H4 (cell line): ENCODE measurements around the gene ATP2B3. TPM values are rescaled to one million over a fixed set of nuclear protein-coding genes. Genes with fewer than 3 reads are reported as not detected.

Experiments used
- DNase-seq: peaks from one replicate; pipeline ENCODE4 v3.0.0-alpha.2; 2015; ENCODE audit warnings: low spot score
- total RNA-seq: library from RNA; depleted of rRNA; stranded (reverse); fragments of >200 nt; shearing (Covaris generic); gene quantifications from 2 replicates; pipeline ENCODE4 v1.2.3, GENCODE V29; 2014

The ATP2B3 gene
- total RNA-seq, 1 experiment from 2014 or later = not detected

- no peak for DNase-seq
Observed at GRCh38 chrX:153611298-153612095, 94.1 kb downstream of the ATP2B3 start.

- DNase-seq = no peak
Observed at GRCh38 chrX:153612413-153612812, 95.0 kb downstream of the ATP2B3 start.

- no peak for DNase-seq
Observed at GRCh38 chrX:153614818-153615217, 97.4 kb downstream of the ATP2B3 start.

- DNase-seq = no peak
Observed at GRCh38 chrX:153620576-153620975, 103.1 kb downstream of the ATP2B3 start.

GRCh38 chrX:153621949-153622598 is 104.6 kb downstream of the ATP2B3 start:
- DNase-seq = no peak

GRCh38 chrX:153622661-153623309 is 105.3 kb downstream of the ATP2B3 start:
- no peak for DNase-seq

- no peak for DNase-seq
Observed at GRCh38 chrX:153623310-153624029, 106.0 kb downstream of the ATP2B3 start.

- no peak for DNase-seq
Observed at GRCh38 chrX:153624196-153625091, 107.0 kb downstream of the ATP2B3 start.

- DNase-seq = no peak
Observed at GRCh38 chrX:153625271-153626024, 108.0 kb downstream of the ATP2B3 start.

GRCh38 chrX:153626025-153626633 is 108.7 kb downstream of the ATP2B3 start:
- DNase-seq = no peak

GRCh38 chrX:153626863-153627674 is 109.6 kb downstream of the ATP2B3 start:
- DNase-seq = no peak

GRCh38 chrX:153627675-153628111 is 110.3 kb downstream of the ATP2B3 start:
- DNase-seq = no peak

GRCh38 chrX:153628129-153628528 is 110.7 kb downstream of the ATP2B3 start:
- no peak for DNase-seq

GRCh38 chrX:153628665-153629064 is 111.2 kb downstream of the ATP2B3 start:
- DNase-seq = no peak

- no peak for DNase-seq
Observed at GRCh38 chrX:153631346-153631745, 113.9 kb downstream of the ATP2B3 start.

- DNase-seq = no peak
Observed at GRCh38 chrX:153631907-153632594, 114.6 kb downstream of the ATP2B3 start.
